Activated CD8-positive, alpha-beta memory T cell treated with anti-CD3 and anti-CD28 coated beads for 24 hours (primary cell): ENCODE data around the gene ABLIM1.

Experiments
- DNase-seq: peaks from one replicate; pipeline ENCODE4 v3.0.0-alpha.2; 2020

ABLIM1 gene

DNA sequence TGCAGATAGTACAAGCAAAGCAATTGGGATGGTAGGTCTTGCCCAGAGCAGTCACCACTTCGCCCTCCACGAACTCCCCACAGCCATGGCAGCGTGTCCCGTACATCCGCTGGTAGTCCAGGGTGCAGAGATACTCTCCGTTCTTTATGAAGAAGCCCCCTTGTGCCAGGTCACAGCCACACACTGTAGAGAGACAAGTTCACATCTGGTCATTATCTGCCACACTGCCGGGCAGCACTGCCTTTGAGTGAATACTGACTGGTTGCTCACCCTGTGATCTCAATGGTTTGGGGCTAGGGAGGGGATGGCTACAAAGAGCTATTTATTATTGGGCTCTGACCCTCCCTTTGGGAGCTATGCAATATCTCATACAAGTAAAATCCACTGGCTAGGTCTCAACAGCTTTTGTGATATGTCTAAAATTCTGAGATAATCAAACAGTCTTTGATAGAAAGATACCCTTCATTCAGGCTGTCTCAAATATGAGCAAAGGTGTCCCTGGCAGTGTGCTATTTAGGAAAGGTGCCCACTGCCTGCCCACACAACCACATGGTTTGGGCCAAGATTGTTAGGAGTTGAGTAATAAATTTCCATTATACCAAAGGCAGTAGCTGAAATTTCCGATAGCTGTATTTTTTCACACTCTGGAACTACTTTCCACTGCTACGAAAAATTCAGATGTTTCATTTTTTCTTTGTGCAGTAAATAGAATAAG, 82.5 kb downstream of the ABLIM1 start:
- no peak for DNase-seq

DNA sequence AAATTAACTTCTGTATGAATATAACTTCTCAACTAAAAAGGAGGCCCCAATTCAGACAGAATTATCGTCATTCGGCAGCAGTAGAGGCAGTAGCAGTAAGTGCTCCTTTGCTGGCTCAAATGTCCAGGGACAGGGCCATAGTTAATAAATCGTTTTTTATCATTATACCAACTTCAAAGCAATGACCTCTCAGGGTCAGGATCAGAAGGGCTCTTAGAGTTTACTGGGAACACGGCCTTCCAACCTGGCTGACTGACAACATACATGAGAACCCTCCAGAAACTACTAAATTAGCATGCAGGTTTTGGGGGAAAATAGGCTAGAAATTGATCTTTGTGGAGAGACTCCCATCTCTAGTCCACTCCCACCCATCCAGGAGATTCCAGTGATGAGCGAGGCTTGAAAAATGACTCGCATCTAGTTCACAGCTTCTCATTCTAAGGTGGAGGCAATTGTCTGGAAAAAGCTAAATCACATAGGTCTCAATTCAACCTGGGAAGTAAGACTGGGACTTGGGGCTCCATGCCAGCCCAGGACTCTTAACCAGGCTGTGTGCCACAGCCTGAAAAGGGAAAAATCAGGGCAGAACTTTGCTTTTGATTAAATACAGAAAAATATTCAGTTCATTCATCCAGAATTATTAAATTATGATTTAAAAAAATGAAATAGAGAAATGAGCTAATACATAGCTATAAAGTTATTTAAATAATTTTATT, 84.6 kb downstream of the ABLIM1 start:
- DNase-seq = no peak

DNA sequence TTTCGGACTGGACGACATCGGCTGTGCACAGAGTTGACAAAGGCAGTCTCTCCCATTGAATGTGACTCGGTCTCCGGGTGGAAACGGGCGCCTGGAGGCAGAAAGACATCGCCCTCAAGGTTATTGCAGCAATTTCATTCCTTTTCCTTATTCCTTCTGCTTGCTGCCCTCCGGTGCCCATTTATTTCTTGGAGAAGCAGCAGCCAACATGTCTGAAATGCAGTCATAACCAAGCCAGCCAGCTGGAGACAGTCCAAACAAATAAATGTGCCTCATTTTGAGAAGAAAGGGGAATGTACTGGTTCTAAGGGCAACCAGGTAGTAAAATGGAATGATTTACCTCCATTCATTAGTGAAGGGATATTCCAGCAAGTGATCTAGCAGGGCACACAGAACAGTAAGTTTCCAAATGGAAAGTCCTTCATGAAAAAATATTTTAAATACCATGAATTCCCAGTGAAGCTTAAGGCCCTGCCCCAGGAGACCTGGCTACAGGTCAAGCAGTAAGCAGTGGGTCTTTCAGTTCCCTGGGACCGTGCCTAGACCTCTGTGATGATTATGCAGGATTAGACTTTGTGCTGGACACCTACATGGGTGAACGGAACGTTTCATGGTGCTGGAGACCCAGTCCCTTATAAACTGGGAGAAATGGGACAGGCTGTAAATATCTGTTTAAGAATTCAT, 86.6 kb downstream of the ABLIM1 start:
- no peak for DNase-seq

- no peak for DNase-seq
Observed at GRCh38 chr10:114566064-114566463, 92.0 kb downstream of the ABLIM1 start.

GRCh38 chr10:114565066-114565465, 93.0 kb downstream of the ABLIM1 start:
- DNase-seq = no peak

DNA sequence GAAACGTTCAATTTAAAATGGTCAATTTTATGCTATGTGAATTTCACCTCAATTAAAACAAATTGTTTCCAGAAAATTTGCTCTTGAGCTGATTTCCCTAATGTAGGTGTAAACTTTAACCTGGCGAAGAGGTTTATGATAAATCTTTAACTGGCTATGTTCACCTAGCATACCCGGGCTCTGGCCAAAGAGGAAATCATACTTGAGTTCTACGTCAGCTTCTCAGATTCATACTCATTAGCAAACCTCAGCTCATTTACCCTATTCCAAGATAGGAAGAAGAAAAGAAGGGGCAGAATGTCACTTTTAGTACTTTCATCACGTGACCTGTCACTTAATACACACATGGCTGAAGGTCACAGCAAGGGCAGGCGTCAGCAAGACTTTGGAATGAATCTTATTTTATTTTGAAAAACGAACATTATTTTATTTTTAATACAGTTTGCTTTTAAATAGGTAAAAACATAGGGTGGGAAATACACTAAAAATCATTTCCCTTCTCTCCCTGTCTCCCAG, 97.0 kb downstream of the ABLIM1 start:
- no peak for DNase-seq

GRCh38 chr10:114560144-114560543, 97.9 kb downstream of the ABLIM1 start:
- no peak for DNase-seq

DNA sequence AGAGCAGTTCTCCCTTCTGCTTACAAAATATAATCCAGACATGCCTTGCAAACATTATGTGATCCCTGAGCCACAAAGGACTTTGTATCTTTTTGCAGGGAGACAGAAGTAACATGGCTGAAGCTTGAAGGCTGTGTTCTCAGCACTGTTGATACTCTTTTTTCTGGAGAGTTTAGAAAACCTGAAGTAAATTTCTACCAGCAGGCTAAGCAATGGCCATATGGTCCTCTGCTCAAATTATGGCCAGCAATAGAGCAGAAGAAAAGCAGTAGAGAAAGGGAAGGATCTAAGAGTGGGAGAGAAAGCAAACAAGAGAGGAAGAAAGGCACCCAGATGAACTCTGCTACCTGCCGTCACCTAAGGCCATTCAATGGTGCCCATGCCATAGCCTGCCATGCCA, 98.4 kb downstream of the ABLIM1 start:
- DNase-seq = no peak

GRCh38 chr10:114557854-114558253, 100.2 kb downstream of the ABLIM1 start:
- DNase-seq = no peak

DNA sequence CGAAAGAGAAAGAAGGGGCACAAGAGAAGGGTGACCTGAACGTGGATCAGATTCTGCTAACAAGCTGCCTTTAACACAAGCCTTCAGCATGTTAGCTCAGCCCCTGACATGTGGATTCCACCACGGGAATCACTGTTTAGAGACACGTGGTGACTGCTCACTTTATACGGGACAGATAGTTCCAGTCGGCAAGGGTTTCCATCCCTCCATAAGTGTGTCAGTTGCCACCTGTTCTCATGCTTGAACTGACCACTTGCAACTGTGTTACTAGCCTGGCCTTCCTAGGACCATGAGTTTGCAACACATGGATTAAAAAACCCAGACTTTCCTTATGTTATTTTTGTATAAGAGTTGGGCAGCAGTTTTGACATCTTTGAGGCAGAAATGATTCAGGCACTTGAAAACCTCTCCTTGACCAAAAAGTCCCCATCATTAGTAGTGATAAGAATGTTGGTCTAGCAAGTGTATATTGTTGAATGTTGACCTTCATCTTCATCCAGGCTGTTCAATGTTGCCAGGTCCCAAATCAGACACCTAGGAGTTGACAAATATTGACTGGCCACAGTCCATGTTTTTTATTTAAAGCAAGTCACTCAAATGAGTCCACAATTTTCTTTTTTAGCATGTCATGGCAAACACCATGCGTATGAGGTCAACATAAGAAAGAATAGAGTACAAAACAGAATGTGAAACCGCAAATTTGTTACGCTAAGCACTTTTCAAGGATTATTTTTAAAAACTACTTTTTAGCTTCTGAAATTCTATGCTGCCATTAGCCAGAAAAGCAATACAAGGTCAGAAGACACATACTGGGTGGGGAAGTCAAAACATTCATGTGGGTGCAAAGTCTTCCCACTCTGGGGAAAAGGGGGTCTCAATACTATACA, 101.6 kb downstream of the ABLIM1 start:
- no peak for DNase-seq

GRCh38 chr10:114553436-114553835, 104.6 kb downstream of the ABLIM1 start:
- no peak for DNase-seq

DNA sequence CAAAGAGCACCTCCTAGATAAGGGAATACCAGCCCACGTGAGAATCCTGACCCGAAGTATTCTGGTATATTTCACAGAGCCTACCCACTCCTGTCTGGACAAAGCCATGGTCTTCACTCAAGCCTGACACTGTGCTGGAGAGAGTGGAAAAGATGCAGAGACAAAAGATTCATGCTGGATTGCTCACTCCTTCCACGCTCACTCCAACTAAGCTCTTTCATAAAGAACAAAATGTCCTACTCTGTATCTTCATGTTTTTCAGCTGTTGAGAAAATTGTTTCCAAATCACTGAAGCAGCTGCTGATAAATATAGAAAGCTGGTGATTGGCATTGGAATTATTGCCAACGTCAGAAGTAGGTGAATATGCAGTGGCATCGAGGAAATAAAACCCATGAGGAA, 106.0 kb downstream of the ABLIM1 start:
- no peak for DNase-seq

DNA sequence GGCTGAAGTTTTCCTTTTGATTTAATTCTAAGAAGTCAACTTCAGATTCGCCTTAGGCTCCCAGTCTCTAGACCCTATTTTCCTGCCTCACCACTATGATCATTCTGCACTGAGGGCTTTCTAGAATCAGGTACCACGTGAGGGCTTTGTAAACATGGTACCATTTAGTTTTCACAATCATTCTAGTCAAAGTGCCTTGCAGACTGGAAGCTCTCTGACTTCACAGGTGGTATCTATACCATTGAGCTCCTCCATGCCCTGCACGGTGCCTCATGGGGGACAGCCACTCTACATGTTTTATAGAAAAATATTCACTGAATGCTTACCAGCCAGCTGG, 106.5 kb downstream of the ABLIM1 start:
- DNase-seq = no peak

GRCh38 chr10:114550756-114551635, 107.1 kb downstream of the ABLIM1 start:
- no peak for DNase-seq

DNA sequence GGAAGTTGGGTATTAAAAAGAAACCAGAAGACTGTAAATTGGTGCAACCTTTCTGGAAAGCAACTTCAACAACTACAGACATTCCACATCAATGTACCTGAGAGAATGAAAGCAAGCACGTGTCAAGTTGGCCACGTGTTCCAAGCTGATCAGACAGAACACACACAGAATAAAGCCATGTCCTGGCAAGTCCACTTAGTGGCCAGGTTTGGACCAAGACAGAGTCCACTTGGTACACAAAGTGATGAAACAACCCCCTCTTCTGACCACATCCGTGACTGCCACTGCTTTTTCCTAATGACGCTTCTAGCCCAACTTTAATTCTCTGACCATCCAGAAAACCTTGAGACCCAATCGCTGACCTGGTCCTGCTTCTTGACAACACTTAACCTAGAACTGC, 109.4 kb downstream of the ABLIM1 start:
- no peak for DNase-seq

GRCh38 chr10:114547514-114547913, 110.6 kb downstream of the ABLIM1 start:
- no peak for DNase-seq

DNA sequence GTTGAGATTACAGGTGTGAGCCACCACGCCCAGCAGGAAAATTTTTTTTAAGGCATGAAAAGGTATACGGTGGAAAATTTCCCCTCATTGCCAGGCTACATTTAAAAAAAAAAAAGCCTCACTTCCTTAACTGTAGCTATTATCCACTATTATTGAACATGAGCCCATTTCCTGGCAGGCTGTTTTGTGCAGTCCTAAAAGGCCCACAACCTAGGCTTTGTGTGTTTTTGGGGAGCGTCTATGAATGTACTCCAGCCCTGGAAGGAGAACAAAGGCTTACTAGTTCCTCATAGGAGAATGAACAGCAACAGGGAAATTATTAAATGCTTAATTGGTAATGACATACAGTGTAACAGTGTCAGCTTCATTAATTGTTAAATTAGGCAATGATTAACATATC, 111.0 kb downstream of the ABLIM1 start:
- no peak for DNase-seq

- no peak for DNase-seq
Observed at GRCh38 chr10:114545819-114546218, 112.3 kb downstream of the ABLIM1 start.

GRCh38 chr10:114545071-114545470, 113.0 kb downstream of the ABLIM1 start:
- no peak for DNase-seq

DNA sequence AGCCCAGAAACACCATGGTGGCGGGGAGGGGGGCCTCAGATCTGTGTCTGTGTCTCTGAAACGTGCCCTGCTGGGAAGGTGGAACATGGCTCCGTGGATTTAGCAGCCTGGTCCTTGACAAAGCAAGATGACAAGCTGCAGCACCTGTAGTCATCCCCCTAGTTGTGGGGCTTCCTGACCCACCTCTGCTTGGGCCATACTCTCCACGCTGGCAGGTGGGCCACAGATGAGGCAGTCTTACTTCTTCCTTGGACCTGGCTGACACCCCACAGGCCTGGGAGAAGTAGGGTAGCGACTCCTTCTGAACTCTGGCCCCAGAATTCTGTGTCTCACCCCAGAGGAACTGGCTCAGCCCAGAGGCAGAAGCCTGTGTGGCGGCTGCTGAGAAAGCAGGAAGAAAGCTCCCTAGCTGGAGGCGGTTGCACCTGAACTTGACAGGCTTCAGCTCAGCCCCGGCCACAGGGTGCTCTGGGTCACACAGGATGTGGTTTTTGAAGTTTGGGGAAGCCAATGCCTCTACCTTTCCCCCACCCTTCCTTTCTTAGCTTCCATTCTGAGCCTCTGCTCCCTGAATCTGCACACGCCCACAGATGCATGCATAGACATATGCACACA, 113.9 kb downstream of the ABLIM1 start:
- peak; percentile 82 for DNase-seq

DNA sequence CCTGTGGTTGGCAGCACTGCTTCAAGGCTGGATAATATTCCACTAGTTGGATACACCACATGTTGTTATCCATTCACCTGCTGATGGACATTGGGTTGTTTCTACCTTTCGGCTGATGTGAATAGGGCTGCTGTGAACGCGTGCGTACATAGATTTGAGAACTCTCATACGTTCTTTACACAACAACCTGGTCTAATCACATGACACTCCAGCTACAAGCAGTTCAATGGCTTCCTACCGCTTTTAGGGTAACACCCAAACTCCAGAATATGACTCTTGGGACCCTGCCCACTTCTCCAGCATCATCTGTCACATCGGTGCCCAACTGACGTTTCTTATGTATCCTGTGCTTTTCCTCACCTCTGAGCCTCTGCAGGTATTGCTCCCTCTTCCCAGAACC, 114.6 kb downstream of the ABLIM1 start:
- no peak for DNase-seq
